GM12801 (cell line): ENCODE data around the gene PIM1.

Source experiments
- TF ChIP-seq, protein P1 (sequence below): IDR thresholded peaks from one replicate; pipeline ENCODE4 v1.5.1; 2011; ENCODE audit warnings: control low read depth; ENCODE audit not compliant: insufficient read length; ENCODE audit errors: extremely low read depth

The PIM1 gene

DNA sequence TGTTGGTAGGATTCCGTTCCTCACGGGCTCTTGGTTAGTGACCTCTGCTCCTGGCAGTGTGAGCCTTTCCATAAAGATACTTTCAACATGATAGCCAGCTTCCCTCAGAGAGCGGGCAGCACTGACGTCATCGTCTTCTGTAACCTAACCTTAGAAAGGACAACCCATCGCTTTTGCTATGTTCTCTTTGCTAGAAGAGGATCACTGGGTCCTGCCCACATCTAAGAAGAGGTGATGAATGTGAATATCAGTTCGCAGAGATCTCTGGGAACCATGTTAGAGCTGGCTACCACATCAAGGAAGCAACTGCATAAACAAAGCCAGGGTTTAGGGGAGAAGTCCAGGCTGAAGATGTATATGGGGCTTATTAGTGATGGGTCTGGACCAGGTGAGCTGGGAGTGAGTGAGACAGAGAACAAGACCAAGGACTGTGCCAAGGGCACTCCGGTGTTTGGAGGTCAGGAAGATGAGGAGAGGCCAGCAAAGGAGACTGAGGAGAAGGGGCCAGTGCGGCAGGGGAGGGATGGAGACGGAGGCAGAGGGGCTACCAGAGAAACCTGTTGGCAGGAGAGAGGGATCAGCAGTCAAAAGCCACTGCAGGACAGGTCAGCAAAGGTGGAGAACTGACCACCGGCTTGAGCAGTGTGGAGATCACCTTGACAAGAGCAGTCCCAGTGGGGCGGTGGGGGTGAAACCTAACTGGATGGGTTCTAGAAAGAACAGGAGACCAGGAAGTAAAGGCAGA, 39.7 kb downstream of the PIM1 start:
- TF ChIP-seq, protein P1, sequence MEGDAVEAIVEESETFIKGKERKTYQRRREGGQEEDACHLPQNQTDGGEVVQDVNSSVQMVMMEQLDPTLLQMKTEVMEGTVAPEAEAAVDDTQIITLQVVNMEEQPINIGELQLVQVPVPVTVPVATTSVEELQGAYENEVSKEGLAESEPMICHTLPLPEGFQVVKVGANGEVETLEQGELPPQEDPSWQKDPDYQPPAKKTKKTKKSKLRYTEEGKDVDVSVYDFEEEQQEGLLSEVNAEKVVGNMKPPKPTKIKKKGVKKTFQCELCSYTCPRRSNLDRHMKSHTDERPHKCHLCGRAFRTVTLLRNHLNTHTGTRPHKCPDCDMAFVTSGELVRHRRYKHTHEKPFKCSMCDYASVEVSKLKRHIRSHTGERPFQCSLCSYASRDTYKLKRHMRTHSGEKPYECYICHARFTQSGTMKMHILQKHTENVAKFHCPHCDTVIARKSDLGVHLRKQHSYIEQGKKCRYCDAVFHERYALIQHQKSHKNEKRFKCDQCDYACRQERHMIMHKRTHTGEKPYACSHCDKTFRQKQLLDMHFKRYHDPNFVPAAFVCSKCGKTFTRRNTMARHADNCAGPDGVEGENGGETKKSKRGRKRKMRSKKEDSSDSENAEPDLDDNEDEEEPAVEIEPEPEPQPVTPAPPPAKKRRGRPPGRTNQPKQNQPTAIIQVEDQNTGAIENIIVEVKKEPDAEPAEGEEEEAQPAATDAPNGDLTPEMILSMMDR, result no peak

- TF ChIP-seq, protein P1, result peak; percentile 81
Observed at GRCh38 chr6:37210313-37210968, 40.5 kb downstream of the PIM1 start.

DNA sequence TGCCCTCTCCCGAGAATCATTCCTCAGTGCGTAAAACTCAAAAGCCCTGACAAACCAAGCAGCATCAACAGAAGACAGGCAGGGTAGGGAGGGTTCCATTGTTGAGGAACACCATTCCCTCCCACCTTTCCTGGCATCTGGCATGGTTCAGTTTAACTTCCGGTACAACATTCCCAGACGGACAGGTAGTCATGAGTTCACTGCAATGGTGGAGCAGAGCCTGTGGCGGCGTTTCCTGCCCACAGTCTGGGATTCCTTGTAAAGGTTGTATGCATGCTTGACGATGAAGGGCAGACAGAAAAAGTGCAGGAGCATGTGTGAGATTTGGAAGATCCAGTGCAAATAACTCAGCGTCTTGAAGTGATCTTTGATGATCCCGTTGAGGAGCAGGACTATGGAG, 42.3 kb downstream of the PIM1 start:
- TF ChIP-seq, protein P1, result no peak

DNA sequence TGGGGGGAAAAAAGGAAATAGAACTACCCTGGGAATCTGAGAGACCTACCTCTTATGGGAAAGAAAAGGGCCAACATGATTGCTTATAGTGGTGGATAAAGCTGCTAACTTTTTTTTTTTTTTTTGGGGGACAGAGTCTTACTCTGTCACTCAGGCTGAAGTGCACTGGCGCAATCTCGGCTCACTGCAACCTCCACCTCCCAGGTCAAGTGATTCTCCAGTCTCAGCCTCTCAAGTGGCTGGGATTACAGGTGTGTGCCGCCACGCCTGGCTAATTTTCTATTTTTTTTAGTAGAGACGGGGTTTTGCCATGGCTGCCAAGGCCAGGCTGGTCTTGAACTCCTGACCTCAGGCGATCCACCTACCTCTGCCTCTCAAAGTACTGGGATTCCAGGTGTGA, 48.1 kb downstream of the PIM1 start:
- TF ChIP-seq, protein P1, result no peak

DNA sequence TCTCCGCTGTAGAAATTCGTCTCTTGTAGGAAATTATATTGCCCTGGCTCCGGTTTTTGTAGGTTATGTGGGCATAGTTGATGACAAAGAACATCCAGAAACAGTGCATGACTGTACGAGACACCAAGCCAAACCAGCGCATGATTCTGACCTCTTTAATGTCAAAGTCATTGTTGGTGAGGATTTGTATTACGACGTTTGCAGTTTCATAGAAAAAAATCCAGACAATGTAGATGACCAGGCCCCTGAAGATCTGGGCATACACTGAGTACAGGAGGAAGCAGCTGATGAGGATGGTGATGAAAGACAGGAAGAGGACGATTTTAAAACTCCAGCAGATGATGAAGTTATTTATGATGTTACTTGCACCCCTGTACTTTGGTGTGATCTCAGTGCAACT, 48.6 kb downstream of the PIM1 start:
- TF ChIP-seq, protein P1, result no peak

DNA sequence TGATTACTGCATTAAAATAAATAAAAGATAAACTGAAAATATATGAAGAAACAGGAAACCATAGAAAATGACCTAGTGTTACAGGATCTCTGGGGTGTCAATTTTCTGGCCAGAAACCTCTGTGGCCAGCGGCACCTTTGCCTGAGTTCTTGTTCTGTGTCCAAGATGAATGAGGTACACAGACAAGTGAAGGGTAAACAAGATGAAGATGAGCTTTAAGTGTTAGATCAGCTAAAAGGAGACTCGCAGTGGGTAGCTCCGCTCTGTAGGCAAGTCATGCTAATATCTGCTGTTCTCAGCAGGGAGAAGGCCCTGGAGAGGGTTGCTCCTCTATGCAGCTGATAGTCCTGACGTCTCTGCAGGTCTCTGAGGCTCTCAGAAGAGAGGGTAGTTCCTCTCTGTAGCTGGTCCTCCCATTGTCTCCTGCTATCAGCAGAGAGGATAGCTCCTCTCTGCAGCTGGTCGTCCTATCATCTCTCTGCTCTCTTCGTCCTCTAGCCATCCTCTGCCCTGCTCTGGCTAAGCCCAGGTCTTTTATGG, 51.7 kb downstream of the PIM1 start:
- TF ChIP-seq, protein P1, result no peak

- TF ChIP-seq, protein P1, result no peak
Observed at GRCh38 chr6:37222125-37222967, 52.4 kb downstream of the PIM1 start.
